HCT116 (cell line): ENCODE data around the gene ELF5. TPM values are rescaled to one million over a fixed set of nuclear protein-coding genes. Genes with fewer than 3 reads are reported as not detected.

ENCODE experiments used
- ATAC-seq: fragments of 200-7000 bp; cut with Tn5 transposase; 2 replicates; pipeline ENCODE4 v1.9.1; 2020; ENCODE audit warnings: mild to moderate bottlenecking, moderate library complexity
- BruUV-seq: library from RNA; stranded (reverse); fragments of 400-500 nt; replicated peaks from 2 replicates; lab custom pipeline; 2021; lab: Mats Ljungman, UMichigan
- CTCF ChIA-PET: fragments of 300-600 bp; sonication (Branson Sonifier 250); formaldehyde crosslinking; loops from one replicate; lab custom pipeline; 2021; ENCODE audit warnings: antibody characterized with exemption; lab: Charles Lee
- POLR2A ChIA-PET: fragments of 300-600, 350-600 bp; sonication (Branson Sonifier 250); formaldehyde crosslinking; loops from one replicate; lab custom pipeline; 2021; ENCODE audit warnings: antibody characterized with exemption; lab: Charles Lee
- RAD21 ChIA-PET, 2 experiments: fragments of 300-600 bp; sonication (Branson Sonifier 250); formaldehyde crosslinking; loops; one replicate each; lab custom pipeline; 2023; ENCODE audit warnings: low total read pairs in 2 of 2; ENCODE audit not compliant: uncharacterized antibody in 2 of 2, unreplicated experiment in 2 of 2, low non-redundant PET in 1 of 2; lab: Charles Lee
- DNase-seq: peaks from one replicate; pipeline ENCODE4 v3.0.0-alpha.2; 2010; ENCODE audit warnings: low read depth, low spot score
- H2AFZ ChIP-seq: fragments of 200-600 bp; shearing (Covaris generic), sonication (generic); 2 replicates; pipeline ENCODE4 v1.6.1; 2017; ENCODE audit warnings: low read depth, mixed run types, mixed read lengths, antibody characterized with exemption, low read length; ENCODE audit not compliant: poor library complexity, severe bottlenecking
- H3K27ac ChIP-seq: 2 replicates; pipeline ENCODE4 v1.5.1; 2012; ENCODE audit warnings: low read depth, low read length
- H3K27me3 ChIP-seq: fragments of 200-600 bp; sonication (generic); 2 replicates; pipeline ENCODE4 v1.6.1; 2016; ENCODE audit warnings: mixed run types, low read length, mixed read lengths; ENCODE audit not compliant: insufficient read depth
- H3K36me3 ChIP-seq, 2 experiments: fragments of 200-500 bp in 1 of 2; fragments of 200-600 bp in 1 of 2; sonication (Bioruptor generic) in 1 of 2; sonication (generic) in 1 of 2; 2 replicates each; pipeline versions ENCODE4 v1.5.1 to v1.6.1; 2014 to 2016; ENCODE audit warnings: low read length in 2 of 2, inconsistent platforms in 1 of 2, mixed read lengths in 1 of 2, mixed run types in 1 of 2; ENCODE audit not compliant: insufficient read depth in 2 of 2, control insufficient read depth in 1 of 2
- H3K4me1 ChIP-seq, 2 experiments: fragments of 200-600 bp in 1 of 2; sonication (generic) in 1 of 2; 2 replicates each; pipeline versions ENCODE4 v1.5.1 to v1.6.1; 2012 to 2017; ENCODE audit warnings: low read length in 2 of 2, inconsistent platforms in 1 of 2, mild to moderate bottlenecking in 1 of 2, mixed read lengths in 1 of 2, mixed run types in 1 of 2, moderate library complexity in 1 of 2; ENCODE audit not compliant: insufficient read depth in 2 of 2, control insufficient read depth in 1 of 2
- H3K4me2 ChIP-seq: fragments of 200-600 bp; sonication (generic); 2 replicates; pipeline ENCODE4 v1.6.1; 2017; ENCODE audit warnings: mixed run types, low read length, mixed read lengths
- H3K4me3 ChIP-seq, 2 experiments: fragments of 200-600 bp in 1 of 2; sonication (generic) in 1 of 2; replicated peaks in 1 of 2; 2 replicates each; pipeline ENCODE4 v1.5.1; 2011 to 2016; ENCODE audit warnings: low read length in 2 of 2, control low read depth in 1 of 2, low read depth in 1 of 2, mild to moderate bottlenecking in 1 of 2, mixed read lengths in 1 of 2, mixed run types in 1 of 2
- H3K79me2 ChIP-seq: fragments of 200-600 bp; sonication (generic); 2 replicates; pipeline ENCODE4 v1.6.1; 2017; ENCODE audit warnings: mild to moderate bottlenecking, mixed run types, low read length, moderate library complexity, mixed read lengths; ENCODE audit not compliant: insufficient read depth
- H3K9ac ChIP-seq: fragments of 200-600 bp; sonication (generic); 2 replicates; pipeline ENCODE4 v1.6.1; 2016; ENCODE audit warnings: low read length, mixed read lengths
- H3K9me2 ChIP-seq: fragments of 200-600 bp; sonication (generic), shearing (Covaris generic); 2 replicates; pipeline ENCODE4 v1.6.1; 2017; ENCODE audit warnings: mixed run types, mild to moderate bottlenecking, moderate library complexity; ENCODE audit not compliant: insufficient read depth
- H3K9me3 ChIP-seq, 2 experiments: fragments of 200-500 bp in 1 of 2; fragments of 200-600 bp in 1 of 2; sonication (Bioruptor generic) in 1 of 2; sonication (generic) in 1 of 2; 2 replicates each; pipeline ENCODE4 v1.6.1; 2014 to 2017; ENCODE audit warnings: low read length in 2 of 2, mixed read lengths in 2 of 2, inconsistent platforms in 1 of 2, low read depth in 1 of 2, mild to moderate bottlenecking in 1 of 2, mixed run types in 1 of 2, moderate library complexity in 1 of 2; ENCODE audit not compliant: control insufficient read depth in 1 of 2, insufficient read depth in 1 of 2
- H4K20me1 ChIP-seq: fragments of 200-600 bp; sonication (generic), shearing (Covaris generic); 2 replicates; pipeline ENCODE4 v1.6.1; 2017; ENCODE audit warnings: mixed run types, mild to moderate bottlenecking, moderate library complexity; ENCODE audit not compliant: insufficient read depth
- ATF3 ChIP-seq: IDR thresholded peaks from 2 replicates; pipeline ENCODE4 v1.6.1; 2012
- CBX3 ChIP-seq: IDR thresholded peaks from 2 replicates; pipeline ENCODE4 v1.6.1; 2012; ENCODE audit warnings: low read depth
- CEBPB ChIP-seq: IDR thresholded peaks from 2 replicates; pipeline ENCODE4 v1.6.1; 2012; ENCODE audit warnings: low read depth
- EGR1 ChIP-seq: IDR thresholded peaks from 2 replicates; pipeline ENCODE4 v1.6.1; 2012; ENCODE audit warnings: low read depth
- ELF1 ChIP-seq: IDR thresholded peaks from 2 replicates; pipeline ENCODE4 v1.6.1; 2012; ENCODE audit warnings: low read depth, borderline replicate concordance
- EZH2 ChIP-seq: fragments of 200-600 bp; sonication (generic); IDR thresholded peaks from 2 replicates; pipeline ENCODE4 v1.6.1; 2017; ENCODE audit warnings: antibody characterized with exemption, mixed run types
- FOSL1 ChIP-seq: IDR thresholded peaks from 2 replicates; pipeline ENCODE4 v1.6.1; 2012; ENCODE audit warnings: low read depth
- JUND ChIP-seq: IDR thresholded peaks from 2 replicates; pipeline ENCODE4 v1.6.1; 2012
- MAX ChIP-seq: IDR thresholded peaks from 2 replicates; pipeline ENCODE4 v1.6.1; 2012
- POLR2A ChIP-seq: IDR thresholded peaks from 2 replicates; pipeline ENCODE4 v1.7.0; 2011; ENCODE audit warnings: borderline replicate concordance; ENCODE audit not compliant: insufficient read depth, insufficient read length; ENCODE audit errors: extremely low read depth
- POLR2AphosphoS5 ChIP-seq: IDR thresholded peaks from 2 replicates; pipeline ENCODE4 v1.6.1; 2011; ENCODE audit warnings: mild to moderate bottlenecking, low read depth, low read length, moderate library complexity
- SIN3A ChIP-seq: IDR thresholded peaks from 2 replicates; pipeline ENCODE4 v1.6.1; 2012; ENCODE audit warnings: low read depth
- SP1 ChIP-seq: IDR thresholded peaks from 2 replicates; pipeline ENCODE4 v1.6.1; 2012; ENCODE audit warnings: low read depth
- SRF ChIP-seq: IDR thresholded peaks from 2 replicates; pipeline ENCODE4 v1.6.1; 2012; ENCODE audit warnings: low read depth
- TCF7L2 ChIP-seq: IDR thresholded peaks from 2 replicates; pipeline ENCODE4 v1.7.0; 2011; ENCODE audit warnings: borderline replicate concordance, inconsistent platforms; ENCODE audit not compliant: insufficient read depth, insufficient read length; ENCODE audit errors: extremely low read depth
- YY1 ChIP-seq: IDR thresholded peaks from 2 replicates; pipeline ENCODE4 v1.6.1; 2011; ENCODE audit warnings: low read length, low read depth, moderate library complexity, mild to moderate bottlenecking; ENCODE audit not compliant: insufficient replicate concordance; ENCODE audit errors: extremely low read depth
- ZFX ChIP-seq: fragments of 450-650 bp; IDR thresholded peaks from 2 replicates; pipeline ENCODE4 v1.6.1; 2017
- ZNF274 ChIP-seq: fragments of 200-500 bp; sonication (Bioruptor generic); IDR thresholded peaks from 2 replicates; pipeline ENCODE4 v1.6.1; 2014; ENCODE audit warnings: mild to moderate bottlenecking, low read depth, low read length, inconsistent platforms
- intact Hi-C: fragments of 100-400 bp; cut with micrococcal nuclease; formaldehyde crosslinking; loops from 2 replicates; pipeline ENCODE4 v1.10.0; 2022
- total RNA-seq: library from RNA; stranded (reverse); gene quantifications from one replicate; pipeline ENCODE4 v1.2.1, GENCODE V29; 2021; ENCODE audit not compliant: unreplicated experiment
- TF ChIP-seq, protein P1 (sequence below), 3 experiments: fragments of 200-600 bp in 1 of 3; sonication (generic) in 1 of 3; IDR thresholded peaks in 2 of 3; conservative IDR thresholded peaks in 1 of 3; 2 replicates each; pipeline ENCODE4 v1.5.1; 2012 to 2017; ENCODE audit warnings: low read depth in 2 of 3, low read length in 2 of 3, antibody characterized with exemption in 1 of 3, borderline replicate concordance in 1 of 3, control low read depth in 1 of 3, mild to moderate bottlenecking in 1 of 3, mixed read lengths in 1 of 3, mixed run types in 1 of 3, moderate library complexity in 1 of 3; ENCODE audit not compliant: insufficient read depth in 1 of 3
- TF ChIP-seq, protein P2 (sequence below): IDR thresholded peaks from 2 replicates; pipeline ENCODE4 v1.6.1; 2011; ENCODE audit warnings: mild to moderate bottlenecking, low read length, moderate library complexity; ENCODE audit not compliant: insufficient replicate concordance; ENCODE audit errors: extremely low read depth

The ELF5 gene
- total RNA-seq, 1 experiment from 2014 or later, result 0.32 TPM

GRCh38 chr11:34528072-34528471, 14.5 kb upstream of the ELF5 start:
- intact Hi-C loops, result no loop called here
- ChIA-PET CTCF (no interaction called here), POLR2A (no interaction called here)

More at GRCh38 chr11:34528072-34528471, 14.5 kb upstream of the ELF5 start:
- H3K79me2 ChIP-seq, result no peaks in the 10 kb centered on the region
- no peak overlapping the region for H3K9ac ChIP-seq
- H3K27me3 ChIP-seq, result no peaks in the 10 kb centered on the region
- TF ChIP-seq CBX3, result no peak
- TF ChIP-seq YY1, result no peak
- TF ChIP-seq EGR1, result no peak
- no peak for TF ChIP-seq ZNF274
- TF ChIP-seq SP1, result no peak
- TF ChIP-seq JUND, result no peak
- TF ChIP-seq POLR2AphosphoS5, result no peak
- TF ChIP-seq, protein P1, sequence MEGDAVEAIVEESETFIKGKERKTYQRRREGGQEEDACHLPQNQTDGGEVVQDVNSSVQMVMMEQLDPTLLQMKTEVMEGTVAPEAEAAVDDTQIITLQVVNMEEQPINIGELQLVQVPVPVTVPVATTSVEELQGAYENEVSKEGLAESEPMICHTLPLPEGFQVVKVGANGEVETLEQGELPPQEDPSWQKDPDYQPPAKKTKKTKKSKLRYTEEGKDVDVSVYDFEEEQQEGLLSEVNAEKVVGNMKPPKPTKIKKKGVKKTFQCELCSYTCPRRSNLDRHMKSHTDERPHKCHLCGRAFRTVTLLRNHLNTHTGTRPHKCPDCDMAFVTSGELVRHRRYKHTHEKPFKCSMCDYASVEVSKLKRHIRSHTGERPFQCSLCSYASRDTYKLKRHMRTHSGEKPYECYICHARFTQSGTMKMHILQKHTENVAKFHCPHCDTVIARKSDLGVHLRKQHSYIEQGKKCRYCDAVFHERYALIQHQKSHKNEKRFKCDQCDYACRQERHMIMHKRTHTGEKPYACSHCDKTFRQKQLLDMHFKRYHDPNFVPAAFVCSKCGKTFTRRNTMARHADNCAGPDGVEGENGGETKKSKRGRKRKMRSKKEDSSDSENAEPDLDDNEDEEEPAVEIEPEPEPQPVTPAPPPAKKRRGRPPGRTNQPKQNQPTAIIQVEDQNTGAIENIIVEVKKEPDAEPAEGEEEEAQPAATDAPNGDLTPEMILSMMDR (IDR thresholded peaks at IDR 0.05 in 2 of 3, conservative IDR thresholded peaks at IDR 0.05 in 1 of 3; ENCODE audit: borderline replicate concordance in 1 of 3, insufficient read depth in 1 of 3, low read depth in 2 of 3, low read length in 2 of 3), result no peak
- TF ChIP-seq POLR2A, result no peak
- no peak for TF ChIP-seq SRF
- no peak for TF ChIP-seq MAX
- TF ChIP-seq EZH2, result no peak
- no peak for TF ChIP-seq FOSL1
- TF ChIP-seq, protein P2, sequence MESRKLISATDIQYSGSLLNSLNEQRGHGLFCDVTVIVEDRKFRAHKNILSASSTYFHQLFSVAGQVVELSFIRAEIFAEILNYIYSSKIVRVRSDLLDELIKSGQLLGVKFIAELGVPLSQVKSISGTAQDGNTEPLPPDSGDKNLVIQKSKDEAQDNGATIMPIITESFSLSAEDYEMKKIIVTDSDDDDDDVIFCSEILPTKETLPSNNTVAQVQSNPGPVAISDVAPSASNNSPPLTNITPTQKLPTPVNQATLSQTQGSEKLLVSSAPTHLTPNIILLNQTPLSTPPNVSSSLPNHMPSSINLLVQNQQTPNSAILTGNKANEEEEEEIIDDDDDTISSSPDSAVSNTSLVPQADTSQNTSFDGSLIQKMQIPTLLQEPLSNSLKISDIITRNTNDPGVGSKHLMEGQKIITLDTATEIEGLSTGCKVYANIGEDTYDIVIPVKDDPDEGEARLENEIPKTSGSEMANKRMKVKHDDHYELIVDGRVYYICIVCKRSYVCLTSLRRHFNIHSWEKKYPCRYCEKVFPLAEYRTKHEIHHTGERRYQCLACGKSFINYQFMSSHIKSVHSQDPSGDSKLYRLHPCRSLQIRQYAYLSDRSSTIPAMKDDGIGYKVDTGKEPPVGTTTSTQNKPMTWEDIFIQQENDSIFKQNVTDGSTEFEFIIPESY, result no peak
- TF ChIP-seq ELF1, result no peak
- no peak for TF ChIP-seq SIN3A
- TF ChIP-seq ZFX, result no peak
- no peak for TF ChIP-seq CEBPB
- TF ChIP-seq ATF3, result no peak
- TF ChIP-seq TCF7L2, result no peak
- BruUV-seq, result no TSS peak
- H4K20me1 ChIP-seq, result no peaks in the 10 kb centered on the region
- no peak overlapping the region for H3K4me3 ChIP-seq
- H3K36me3 ChIP-seq, result no peaks in the 10 kb centered on the region
- no peak for DNase-seq
- no peak overlapping the region for H2AFZ ChIP-seq
- no peak overlapping the region for H3K27ac ChIP-seq
- no peaks in the 10 kb centered on the region for H3K9me2 ChIP-seq
- no peaks in the 10 kb centered on the region for H3K9me3 ChIP-seq
- no peaks in the 10 kb centered on the region for H3K4me1 ChIP-seq
- no peak for ATAC-seq
- RAD21 ChIA-PET, result no interaction called here
- no peak overlapping the region for H3K4me2 ChIP-seq
